GM19463 (cell line): Measurements from ENCODE around the gene CSGALNACT2.
"Not testable (repeated sequence)": the region's sequence is repeated elsewhere in the genome, so short reads cannot be mapped to it uniquely, and the experiment has no call there.

ENCODE experiments used
- ATAC-seq: cut with Tn5 transposase; IDR thresholded peaks from one replicate; pipeline ENCODE4 v1.9.1; 2021; ENCODE audit warnings: mild to moderate bottlenecking, moderate library complexity; ENCODE audit not compliant: unreplicated experiment

Gene CSGALNACT2

DNA sequence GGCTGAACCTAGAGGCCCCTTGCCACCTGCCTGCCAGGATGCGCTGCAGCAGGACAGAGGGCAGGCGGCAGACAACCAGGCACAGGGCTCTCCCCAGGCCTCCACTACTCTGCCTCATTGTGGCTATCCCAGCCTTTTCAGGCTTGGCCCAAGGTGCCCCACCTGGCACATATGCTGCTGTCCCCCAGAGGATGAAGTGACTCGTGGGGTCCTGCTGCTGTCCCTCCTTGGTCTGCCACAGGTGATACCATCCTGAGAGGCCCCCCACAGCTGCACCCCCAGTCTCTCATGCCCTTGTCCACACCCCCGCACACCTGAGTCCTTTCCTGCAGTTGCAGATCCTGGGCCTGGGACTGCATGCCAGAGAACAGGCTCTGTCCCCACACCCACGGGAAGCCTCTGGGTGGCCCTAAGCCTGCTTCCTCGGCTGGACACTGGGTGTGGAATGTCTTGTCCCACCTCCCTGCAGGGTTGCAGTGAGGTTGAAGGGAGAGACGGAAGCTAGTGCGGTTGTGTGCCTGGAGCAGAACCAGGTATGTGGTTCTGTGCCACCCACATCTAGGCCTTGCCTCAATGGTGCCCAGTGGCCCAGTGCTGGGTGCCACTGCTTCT lies 73.3 kb downstream of the CSGALNACT2 start:
- no peak for ATAC-seq

GRCh38 chr10:43212043-43212721 lies 73.9 kb downstream of the CSGALNACT2 start:
- no peak for ATAC-seq

DNA sequence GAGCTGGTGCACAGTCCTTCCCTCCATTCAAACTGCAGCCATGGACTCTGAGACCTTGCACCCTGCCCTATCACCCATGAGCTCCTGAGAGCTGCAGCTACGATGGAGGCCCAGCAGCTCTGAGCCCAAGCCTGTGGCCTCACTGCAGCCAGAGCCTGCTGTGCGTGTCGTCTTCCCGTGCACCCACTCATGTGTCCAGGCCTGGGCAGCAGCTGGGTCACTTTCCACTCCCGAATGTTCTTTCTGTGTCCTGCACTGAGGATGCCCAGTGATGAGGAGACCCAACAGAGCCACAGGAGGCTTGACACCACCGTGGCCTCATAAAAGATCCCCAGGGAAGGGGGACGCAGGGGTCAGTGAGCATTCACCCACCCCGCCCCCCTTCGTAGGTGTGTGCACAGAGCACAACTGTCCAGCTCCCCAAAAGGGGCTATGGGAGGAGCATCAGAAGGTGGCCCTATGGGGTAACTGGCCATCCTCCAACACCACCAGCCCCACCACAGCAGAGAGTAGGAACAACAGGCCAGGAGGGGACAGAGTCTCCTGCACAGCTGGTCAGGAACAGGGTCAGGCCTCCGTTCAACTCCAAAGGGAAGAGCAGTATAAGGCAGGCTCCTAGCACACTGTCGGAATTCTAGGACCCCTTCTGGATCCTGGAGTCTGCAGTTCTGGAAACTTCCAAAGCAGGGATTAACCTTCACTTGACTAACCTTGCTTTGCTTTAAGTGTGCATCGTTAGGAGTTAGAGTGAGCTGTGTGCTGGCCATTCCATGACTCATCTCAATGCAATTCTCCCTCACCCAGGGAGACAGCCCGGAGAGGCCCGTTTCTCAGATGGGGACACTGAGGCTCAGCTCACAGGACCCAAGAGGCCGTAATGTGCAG lies 76.1 kb downstream of the CSGALNACT2 start:
- ATAC-seq = no peak

DNA sequence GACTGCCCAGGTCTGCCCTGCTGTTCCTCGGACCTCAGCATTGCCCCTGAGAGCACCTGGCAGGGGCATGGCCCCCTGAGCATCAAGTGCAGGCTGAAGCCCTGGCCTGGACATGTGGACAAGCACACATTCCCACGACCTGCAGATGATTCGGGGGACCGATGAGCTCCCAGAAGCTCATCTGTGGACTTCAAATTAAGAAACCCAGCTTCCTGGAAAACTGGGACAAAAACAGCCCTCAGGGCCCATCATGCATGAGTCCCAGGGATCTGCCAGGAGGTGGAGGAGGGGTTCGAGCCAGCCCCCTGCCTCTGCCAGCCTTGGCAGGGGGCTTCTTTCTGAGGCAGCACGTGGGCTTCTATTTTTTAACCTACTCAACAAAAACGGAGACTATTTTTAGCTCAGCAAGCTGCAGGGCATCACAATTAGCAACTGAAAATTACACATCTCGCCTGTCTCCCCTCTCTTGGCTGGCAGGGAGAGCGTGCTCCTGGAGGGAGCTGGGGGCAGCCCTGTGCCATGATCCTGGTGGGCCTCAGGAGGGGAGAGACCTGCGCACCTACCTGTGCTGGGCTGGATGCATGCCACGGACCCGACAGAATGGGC lies 76.8 kb downstream of the CSGALNACT2 start:
- no peak for ATAC-seq

DNA sequence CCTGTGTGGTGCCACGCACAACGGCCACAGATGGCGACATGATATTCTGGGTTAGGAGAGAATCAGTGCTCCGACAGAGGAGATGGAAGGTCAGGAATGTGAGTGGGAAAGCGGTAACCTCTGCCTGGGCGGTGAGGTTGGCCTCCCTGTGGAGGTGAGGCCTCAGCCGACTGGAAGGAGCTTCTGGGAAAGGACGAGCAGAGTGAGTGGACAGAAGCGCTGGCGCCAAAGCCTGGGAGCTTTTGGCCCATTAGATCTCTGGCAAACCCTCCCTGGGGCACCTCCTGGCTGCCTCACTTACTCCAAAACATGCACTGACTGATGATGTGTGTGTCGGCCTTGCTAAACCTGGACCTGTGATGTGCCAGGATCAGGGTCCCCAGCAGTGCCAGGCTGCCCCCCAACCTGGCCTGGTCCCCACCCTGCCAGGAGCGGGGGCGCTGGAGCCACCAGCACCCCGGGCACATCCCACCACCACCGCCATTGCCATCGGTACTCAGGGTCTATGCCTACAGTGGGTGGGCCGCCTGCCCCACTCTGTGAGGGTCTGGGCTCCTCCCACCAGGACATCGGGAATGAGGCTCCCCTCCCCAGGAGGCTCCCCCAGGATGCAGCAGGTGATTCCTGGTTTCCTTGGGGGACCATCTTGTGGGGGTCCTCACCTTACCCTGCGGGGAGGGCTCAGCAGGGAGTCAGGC lies 77.7 kb downstream of the CSGALNACT2 start:
- no peak for ATAC-seq

DNA sequence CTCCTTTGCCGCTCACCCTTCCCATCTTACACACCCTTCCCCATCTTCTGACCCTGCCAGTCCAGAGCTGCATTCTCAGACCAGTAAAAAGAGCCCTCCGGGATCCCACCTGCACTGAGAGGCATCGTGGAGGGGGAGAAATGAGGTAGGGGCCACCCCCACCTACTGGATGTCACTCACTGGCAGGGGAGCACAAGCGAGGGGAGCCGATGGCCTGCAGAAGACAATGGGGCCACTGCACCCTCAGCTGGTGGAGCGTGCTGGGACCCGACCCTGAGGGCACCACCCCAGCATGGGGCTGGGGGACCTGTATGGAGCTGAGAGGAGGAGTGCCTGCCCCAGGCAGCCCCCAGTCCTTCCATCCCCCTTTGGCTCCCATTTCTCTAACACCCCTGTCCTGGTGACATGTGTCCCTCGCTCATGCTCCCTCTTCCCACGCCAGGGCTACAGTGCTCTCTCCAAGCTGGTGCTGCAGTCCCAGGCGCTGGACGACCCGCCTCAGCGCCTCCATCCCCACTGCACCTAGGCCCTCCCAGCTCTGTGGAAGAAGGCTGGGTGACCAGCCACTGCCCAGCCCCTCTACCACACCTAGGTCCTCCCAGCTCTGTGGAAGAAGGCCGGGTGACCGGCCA lies 78.8 kb downstream of the CSGALNACT2 start:
- no peak for ATAC-seq

DNA sequence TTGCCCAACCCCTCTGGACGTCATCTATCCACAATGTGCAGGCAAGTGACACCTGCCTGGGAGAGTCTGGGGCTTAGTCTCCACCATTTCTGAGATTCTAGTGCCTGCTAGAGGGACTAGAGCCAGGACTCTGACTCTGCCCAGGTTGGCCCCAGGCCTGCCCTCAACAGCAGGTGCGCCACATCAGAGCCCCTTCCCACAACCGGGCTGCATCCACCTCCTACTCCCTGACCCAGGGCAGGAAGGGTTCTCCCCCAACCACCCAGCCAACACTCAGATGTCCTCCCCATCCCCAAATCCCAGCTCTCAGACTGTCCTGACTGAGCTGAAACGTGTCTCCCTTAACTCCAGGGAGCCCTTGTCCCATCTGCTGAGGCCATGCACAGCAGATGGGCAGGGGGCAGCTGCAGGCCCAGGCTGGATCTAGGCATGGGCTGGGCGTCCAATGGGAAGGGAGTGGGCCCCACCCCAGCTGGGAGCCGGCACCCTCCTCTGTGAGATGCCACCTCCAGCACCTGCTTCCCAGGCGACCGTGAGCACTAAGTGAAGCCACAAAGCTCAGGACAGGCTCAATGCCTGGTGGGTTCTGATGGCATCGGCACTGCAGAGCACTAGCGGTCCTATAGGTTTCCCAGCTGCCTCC lies 79.4 kb downstream of the CSGALNACT2 start:
- no peak for ATAC-seq

DNA sequence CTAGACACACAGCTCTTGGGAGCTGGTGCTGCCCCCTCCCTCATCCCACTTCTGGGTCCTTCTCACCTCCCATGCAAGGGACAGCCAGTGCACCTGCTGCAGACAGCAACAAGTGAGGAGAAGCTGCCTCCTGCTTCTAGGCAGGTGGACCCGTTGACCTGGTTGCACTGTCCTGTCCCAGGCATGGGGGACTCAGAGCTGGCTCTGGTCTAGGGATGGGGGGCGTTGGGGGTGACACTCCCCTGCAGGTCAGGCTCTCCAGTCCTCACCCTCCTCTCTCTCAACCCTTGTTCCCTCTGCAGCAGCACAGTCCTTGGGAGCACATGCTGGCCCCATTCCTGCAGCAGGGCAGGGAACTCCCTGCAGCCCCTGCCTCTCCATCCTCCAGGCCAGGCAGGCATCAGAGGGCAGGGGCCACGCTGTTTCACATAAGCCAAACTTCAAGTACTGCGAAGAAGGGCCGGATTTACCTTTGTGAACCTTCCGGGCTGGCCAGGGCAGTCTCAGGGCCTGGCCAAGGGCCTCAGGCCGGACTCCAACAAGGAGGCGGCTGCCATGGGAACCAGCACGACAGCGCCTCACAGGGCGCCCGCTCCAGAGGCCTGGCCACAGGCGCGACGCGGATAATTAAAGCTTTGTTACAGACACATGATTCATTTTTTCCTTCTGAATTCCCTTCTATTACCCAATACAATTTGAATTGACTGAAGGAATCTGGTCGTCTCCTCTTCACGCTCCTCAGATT lies 80.1 kb downstream of the CSGALNACT2 start:
- ATAC-seq = no peak

DNA sequence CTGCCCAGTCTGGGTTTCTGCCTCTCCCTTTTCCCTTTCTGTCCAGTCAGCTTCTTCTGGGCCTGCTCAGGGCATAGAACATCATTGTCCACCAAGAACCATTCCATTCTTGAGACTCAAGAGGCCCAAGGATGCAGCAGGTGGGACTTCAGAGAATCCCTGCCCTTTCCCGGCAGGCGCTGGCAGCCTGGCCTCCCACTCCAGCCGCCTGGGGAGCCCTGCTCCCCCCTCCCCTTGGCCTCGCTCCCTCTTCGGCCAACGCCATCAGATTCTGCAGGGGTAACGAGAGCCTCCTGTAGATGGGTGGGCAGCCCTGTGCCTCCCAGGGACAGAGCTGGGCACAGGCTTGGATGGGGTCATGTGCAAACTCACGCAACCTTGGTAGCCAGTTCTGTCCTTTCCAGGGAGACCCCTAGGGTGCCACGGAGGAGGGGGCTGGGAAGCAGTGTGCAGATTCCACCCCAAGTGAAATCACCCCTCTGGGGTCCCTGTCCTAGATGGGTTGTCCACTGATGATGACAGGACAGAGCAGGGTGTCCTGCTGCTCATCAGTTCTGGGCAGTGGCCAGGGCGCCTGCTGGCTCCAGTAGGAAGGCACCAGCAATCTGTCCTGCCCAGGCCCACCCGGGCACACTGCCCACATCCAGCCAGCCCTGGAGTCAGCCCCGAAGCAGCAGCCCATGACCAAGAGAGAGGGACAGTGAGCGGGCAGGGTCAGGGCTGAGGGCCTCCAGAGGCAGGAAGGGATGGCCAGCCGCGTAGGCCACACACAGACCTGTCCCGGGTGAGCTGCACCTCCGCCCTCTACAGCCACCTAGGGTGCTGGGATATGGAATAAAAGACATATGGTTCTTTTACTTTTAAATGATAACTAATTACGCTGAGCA lies 80.9 kb downstream of the CSGALNACT2 start:
- no peak for ATAC-seq

- ATAC-seq = no peak
Measured at GRCh38 chr10:43219848-43220247, 81.6 kb downstream of the CSGALNACT2 start.

GRCh38 chr10:43220251-43220650 lies 82.0 kb downstream of the CSGALNACT2 start:
- not testable (repeated sequence) for ATAC-seq

- ATAC-seq = peak; percentile 46
Measured at GRCh38 chr10:43220657-43221418, 82.6 kb downstream of the CSGALNACT2 start.

- ATAC-seq = peak; percentile 8
Measured at GRCh38 chr10:43221419-43222209, 83.4 kb downstream of the CSGALNACT2 start.

GRCh38 chr10:43222210-43222720 lies 84.0 kb downstream of the CSGALNACT2 start:
- no peak for ATAC-seq

DNA sequence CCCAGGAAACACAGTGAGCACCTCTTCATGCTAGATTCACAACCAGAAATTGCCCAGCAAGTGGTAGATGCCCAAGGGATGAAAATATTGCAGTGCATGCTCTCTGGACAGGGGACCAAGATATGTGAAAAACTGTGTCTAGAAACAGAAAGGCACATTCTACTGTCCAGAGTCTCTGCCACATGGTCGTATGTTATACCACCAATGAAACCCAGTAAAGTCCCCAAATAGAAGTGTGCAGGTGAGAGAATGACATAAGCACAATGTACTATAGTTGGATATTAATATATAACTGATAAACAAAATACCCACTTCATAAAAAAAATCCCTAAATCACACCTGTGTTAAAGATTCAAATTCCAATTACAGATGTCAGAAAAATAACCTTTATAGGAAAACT lies 84.8 kb downstream of the CSGALNACT2 start:
- ATAC-seq = peak; percentile 31

DNA sequence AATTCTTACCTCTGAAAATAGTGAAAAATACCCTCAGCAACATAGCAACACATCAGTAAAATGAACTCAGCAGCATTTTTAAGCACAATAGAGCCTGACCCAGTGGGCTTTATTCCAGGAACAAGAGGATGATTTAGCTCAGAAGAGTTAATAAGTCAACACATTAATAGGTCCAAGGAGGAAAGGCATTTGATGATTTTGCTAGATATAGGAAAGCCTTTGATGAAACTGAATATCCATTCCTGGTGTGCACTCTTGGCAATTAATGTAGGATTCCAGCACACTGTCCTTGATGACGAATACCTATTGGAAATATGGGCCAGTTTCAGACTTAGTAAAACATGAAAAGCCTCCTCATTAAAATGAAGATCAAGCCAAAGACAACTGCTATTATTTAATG lies 86.1 kb downstream of the CSGALNACT2 start:
- ATAC-seq = no peak
